GM12873 (cell line): ENCODE measurements around the gene MPRIP.

ENCODE experiments used
- CTCF ChIP-seq: IDR thresholded peaks from 2 replicates; pipeline ENCODE4 v1.5.1; 2012; ENCODE audit warnings: low read depth, mild to moderate bottlenecking, moderate library complexity, low read length, control low read depth; ENCODE audit not compliant: insufficient read depth; ENCODE audit errors: missing control alignments

Gene MPRIP

DNA sequence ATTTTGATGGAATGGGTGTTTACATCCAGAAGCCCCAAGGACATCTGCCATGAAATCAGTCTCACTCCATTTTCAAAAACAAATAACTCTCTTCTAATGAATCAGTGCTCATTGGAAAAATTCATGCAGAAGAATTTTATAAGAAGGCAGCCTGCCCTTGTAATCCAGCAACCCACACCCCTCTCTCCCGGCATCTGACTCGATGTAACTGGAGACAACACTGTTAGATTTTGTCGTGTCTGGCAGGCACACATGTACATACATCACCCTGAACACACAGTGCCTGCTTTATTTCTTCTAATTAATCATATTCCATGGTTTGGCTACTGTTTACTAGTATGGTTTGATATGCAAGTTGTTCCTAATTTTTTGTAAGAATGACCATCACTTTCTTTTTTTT is 175.7 kb downstream of the MPRIP start:
- TF ChIP-seq CTCF = no peak

DNA sequence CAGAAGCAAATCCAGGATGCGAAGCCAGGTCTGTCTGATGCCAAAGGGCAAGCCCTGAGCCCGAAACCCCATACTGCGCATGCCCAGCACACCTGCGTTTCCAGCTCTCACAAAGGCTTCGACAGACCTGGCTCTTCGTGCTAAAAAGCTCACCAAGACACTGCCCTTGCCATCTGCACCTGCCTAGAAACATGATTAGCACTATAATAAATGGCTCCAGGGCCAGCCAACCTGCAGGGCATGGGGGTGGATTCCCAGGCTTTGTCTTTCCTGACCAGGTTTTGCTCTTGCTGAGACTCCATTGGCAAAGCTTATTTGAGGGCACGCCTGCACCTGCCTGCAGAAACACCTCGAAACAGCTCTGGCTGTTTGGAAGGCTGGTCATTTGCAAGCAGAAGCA is 178.3 kb downstream of the MPRIP start:
- no peak for TF ChIP-seq CTCF

- TF ChIP-seq CTCF = no peak
Measured at GRCh38 chr17:17221329-17221728, 179.1 kb downstream of the MPRIP start.

DNA sequence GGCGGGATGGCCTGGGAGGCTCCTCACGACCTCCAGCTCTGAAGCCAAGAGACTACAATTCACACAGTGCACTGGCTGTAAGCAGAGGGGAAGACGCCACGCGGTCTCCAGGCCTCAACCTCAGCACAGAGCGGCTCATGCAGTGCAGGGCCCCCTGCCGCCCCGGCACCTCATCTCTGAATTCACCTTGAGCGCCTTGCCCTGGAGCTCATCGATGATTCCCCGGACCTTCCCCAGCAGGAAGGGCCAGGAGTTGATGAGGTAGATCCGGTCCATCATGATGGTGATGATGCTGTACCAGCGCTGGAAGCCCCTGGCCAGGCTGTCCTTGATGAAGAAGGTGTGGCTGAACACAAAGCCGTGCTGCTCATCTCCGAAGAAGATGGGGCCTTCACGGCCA is 181.5 kb downstream of the MPRIP start:
- no peak for TF ChIP-seq CTCF

DNA sequence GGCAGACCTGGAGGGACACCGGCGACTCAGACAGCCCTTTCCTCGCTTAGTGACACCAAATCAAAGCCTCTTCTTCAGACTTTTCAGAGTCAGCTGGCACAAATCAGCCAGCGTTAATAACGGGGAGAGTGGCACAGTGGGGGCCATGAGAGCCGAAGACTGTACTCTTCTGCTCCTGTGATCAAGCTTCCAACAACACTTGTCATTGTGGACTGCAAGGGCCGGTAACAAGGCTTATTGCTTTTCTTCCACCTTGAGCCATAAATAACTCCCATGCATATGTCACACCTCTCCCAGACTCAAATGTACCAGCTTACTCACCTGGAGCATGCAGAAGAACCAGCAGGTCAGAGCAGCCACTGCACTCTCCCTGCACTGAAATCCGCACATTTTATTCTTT is 181.9 kb downstream of the MPRIP start:
- TF ChIP-seq CTCF = no peak

GRCh38 chr17:17225901-17226300 is 183.6 kb downstream of the MPRIP start:
- no peak for TF ChIP-seq CTCF

DNA sequence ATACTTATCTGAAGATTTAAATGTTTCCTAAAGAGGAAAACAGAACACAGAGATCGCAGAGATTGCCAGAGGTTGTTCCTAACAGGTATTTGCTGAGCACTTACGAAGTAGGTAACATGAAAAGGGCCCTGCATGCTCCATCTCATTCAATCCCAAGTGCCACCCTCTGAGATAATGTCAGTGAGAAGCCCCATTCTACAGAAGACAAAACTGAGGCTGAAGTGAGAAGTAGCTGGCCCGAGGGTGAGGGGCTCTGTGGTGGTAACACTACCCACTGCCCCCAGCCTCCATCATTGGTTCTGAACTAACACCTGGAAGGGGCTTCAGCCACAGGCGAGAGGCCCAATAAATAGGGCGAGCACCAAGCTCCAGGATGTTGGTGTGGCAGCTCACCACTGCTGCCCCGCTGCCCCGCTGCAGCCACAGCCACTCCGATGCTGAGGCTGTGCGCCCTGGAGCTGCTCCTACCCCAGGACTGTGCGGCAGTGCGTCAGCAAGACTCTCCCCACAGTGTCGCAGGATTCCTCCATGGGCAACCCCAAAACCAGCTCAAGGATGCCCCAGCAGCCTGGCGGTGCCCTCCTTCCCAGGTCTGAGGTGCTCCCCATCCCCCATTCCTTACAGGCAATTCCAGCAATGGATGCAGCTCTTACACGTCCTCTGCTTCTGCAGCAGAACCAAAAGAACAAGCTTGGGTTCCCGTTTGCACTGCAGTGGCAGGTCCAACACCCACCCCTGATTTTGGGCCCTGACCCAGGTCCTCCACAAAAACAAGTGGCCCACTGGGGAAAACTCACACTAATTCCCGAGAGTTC is 184.4 kb downstream of the MPRIP start:
- TF ChIP-seq CTCF = no peak
